SU-DHL-6 (cell line): Measurements from ENCODE around the gene RUVBL1.

ENCODE experiments used
- H2AFZ ChIP-seq: fragments of 200-600 bp; sonication (generic); 2 replicates; pipeline ENCODE4 v1.6.1; 2014; ENCODE audit warnings: low read depth, mild to moderate bottlenecking, moderate library complexity, mixed read lengths, antibody characterized with exemption, low read length; ENCODE audit not compliant: severe bottlenecking
- H3F3A ChIP-seq: fragments of 200-600 bp; shearing (Covaris generic); 2 replicates; pipeline ENCODE4 v1.6.0; 2016; ENCODE audit warnings: antibody characterized with exemption, mild to moderate bottlenecking; ENCODE audit not compliant: insufficient read depth
- H3K27ac ChIP-seq: fragments of 200-600 bp; sonication (generic); 2 replicates; pipeline ENCODE4 v1.5.1; 2016; ENCODE audit warnings: low read depth, mild to moderate bottlenecking, low read length, moderate library complexity, mixed read lengths
- H3K27me3 ChIP-seq: fragments of 200-600 bp; sonication (generic), shearing (Covaris generic); 2 replicates; pipeline ENCODE4 v1.6.0; 2014; ENCODE audit warnings: mild to moderate bottlenecking, low read length
- H3K36me3 ChIP-seq: fragments of 200-600 bp; sonication (generic); 2 replicates; pipeline ENCODE4 v1.6.1; 2014; ENCODE audit warnings: mild to moderate bottlenecking, low read length, mixed read lengths
- H3K4me2 ChIP-seq: fragments of 300-600, 200-600 bp; shearing (Covaris generic), sonication (generic); 2 replicates; pipeline ENCODE4 v1.6.0; 2014; ENCODE audit warnings: low read length, low read depth, mild to moderate bottlenecking; ENCODE audit not compliant: poor library complexity, severe bottlenecking
- H3K4me3 ChIP-seq: fragments of 200-600 bp; sonication (generic); 2 replicates; pipeline ENCODE4 v1.5.1; 2014; ENCODE audit warnings: antibody characterized with exemption, low read length, mild to moderate bottlenecking, mixed read lengths; ENCODE audit not compliant: insufficient read depth, poor library complexity, severe bottlenecking
- H3K79me2 ChIP-seq: fragments of 200-600 bp; sonication (generic); 2 replicates; pipeline ENCODE4 v1.6.1; 2014; ENCODE audit warnings: mild to moderate bottlenecking, low read length, moderate library complexity; ENCODE audit not compliant: insufficient read depth
- H3K9ac ChIP-seq: fragments of 200-600 bp; sonication (generic); 2 replicates; pipeline ENCODE4 v1.7.0; 2014; ENCODE audit warnings: mild to moderate bottlenecking, low read length
- H3K9me2 ChIP-seq: fragments of 200-600 bp; sonication (generic); replicated peaks from 2 replicates; pipeline ENCODE4 v1.6.1; 2014; ENCODE audit warnings: low read length; ENCODE audit not compliant: insufficient read depth
- H3K9me3 ChIP-seq: fragments of 200-600 bp; sonication (generic); 2 replicates; pipeline ENCODE4 v1.6.1; 2014; ENCODE audit warnings: low read length, mixed read lengths; ENCODE audit not compliant: insufficient read depth
- H4K20me1 ChIP-seq: fragments of 200-600 bp; sonication (generic); 2 replicates; pipeline ENCODE4 v1.6.1; 2014; ENCODE audit warnings: low read depth, mild to moderate bottlenecking, antibody characterized with exemption, low read length, moderate library complexity, mixed read lengths
- CTCF ChIP-seq: fragments of 200-600 bp; sonication (generic); IDR thresholded peaks from one replicate; pipeline ENCODE4 v1.5.1; 2017; ENCODE audit warnings: antibody characterized with exemption, mild to moderate bottlenecking, low read length, moderate library complexity; ENCODE audit not compliant: insufficient read depth, poor library complexity, severe bottlenecking
- EZH2phosphoT487 ChIP-seq: fragments of 200-600 bp; sonication (generic), shearing (Covaris generic); conservative IDR thresholded peaks from 2 replicates; pipeline ENCODE4 v1.6.1; 2018; ENCODE audit warnings: mild to moderate bottlenecking, antibody characterized with exemption, low read length, moderate library complexity, mixed read lengths

RUVBL1 gene

GRCh38 chr3:128123538-128124368, at the start of gene RUVBL1:
TSS of gene RUVBL1 (minus strand) at chr3:128123812. CDS start at chr3:128123724, 88 bp downstream.
- Histone ChIP-seq H3K27ac (peak within 1 kb of the TSS; percentile 19; the same call in 1 of the 2 replicates), H3K9me2 (no peaks in the 10 kb centered on the region), H3K4me3 (peak within 1 kb of the TSS; percentile 89), H2AFZ (peak within 1 kb of the TSS; percentile 87), H3K9me3 (no peaks in the 10 kb centered on the region), H3K79me2 (peaks cover 25% of the 10 kb centered on the region), H3F3A (peaks cover 10% of the 10 kb centered on the region; the same call in 1 of the 2 replicates), H3K27me3 (no peaks in the 10 kb centered on the region), H3K4me2 (peak within 1 kb of the TSS; percentile 88), H4K20me1 (no peaks in the 10 kb centered on the region), H3K36me3 (no peaks in the 10 kb centered on the region), H3K9ac (peak within 1 kb of the TSS; percentile 92)
- TF ChIP-seq CTCF, result no peak
- no peak for TF ChIP-seq EZH2phosphoT487

DNA sequence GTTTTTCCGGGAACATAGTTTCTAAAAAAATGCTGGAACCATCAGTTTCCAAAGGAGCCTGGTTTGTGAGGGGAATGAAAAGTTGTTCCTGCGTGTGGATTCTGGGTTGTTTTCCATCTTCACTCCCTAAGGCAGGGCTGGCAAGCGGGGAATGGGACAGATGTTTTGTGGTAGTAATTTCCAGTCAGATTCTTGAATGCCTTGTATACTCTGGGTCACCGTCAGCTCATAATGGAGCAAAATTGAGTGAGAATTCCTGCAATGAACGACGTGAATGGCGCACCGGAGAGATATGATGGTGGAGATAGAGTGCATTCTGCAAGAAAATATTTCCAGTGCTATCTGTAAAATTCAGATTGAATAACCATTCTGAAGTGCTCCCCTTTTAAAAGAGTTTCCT, 49.6 kb upstream of the RUVBL1 start:
- no peaks in the 10 kb centered on the region; the same call in 1 of the 2 replicates for H4K20me1 ChIP-seq
- no peak overlapping the region for H3K9ac ChIP-seq
- no peaks in the 10 kb centered on the region for H3K36me3 ChIP-seq
- no peak for TF ChIP-seq EZH2phosphoT487
- H3K27me3 ChIP-seq, result no peaks in the 10 kb centered on the region
- no peaks in the 10 kb centered on the region for H3K9me3 ChIP-seq
- H3K4me3 ChIP-seq, result no peak overlapping the region
- no peak overlapping the region for H3K27ac ChIP-seq
- H3K9me2 ChIP-seq, result no peaks in the 10 kb centered on the region
- no peaks in the 10 kb centered on the region for H3F3A ChIP-seq
- peaks cover 33% of the 10 kb centered on the region for H3K79me2 ChIP-seq
- no peak overlapping the region for H3K4me2 ChIP-seq
- no peak overlapping the region for H2AFZ ChIP-seq

DNA sequence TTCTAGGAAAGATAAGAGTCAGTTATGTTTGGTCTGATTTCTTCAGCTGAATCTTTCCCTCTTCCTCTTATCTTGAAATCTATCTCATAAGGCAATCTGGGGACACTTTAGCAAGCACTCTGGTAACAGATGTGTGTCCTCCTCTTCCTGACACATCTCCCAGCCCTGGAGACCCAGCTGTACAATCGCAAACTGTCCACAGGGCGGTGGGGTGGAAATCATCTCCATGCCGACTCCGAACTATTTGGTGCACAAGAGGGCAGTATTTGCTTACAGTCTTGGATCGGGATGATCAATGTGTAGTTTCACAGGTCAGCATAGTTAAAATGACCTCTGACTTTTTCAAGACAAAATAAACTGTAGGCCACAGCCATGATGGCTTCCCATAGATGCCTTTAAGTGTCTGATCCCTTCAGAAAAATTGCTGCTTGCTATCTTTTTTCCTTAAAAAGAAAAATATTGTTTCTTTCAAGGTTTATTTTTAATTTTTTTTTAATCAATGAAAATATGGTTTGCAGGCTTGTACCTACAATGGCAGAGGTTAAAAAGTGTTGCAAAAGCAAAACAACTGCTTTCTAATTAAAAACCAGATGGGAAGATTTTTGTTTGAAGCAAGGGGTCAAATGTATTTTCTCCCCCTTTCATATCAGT, 47.4 kb upstream of the RUVBL1 start:
- no peak overlapping the region for H3K27ac ChIP-seq
- H3K79me2 ChIP-seq, result peaks cover 33% of the 10 kb centered on the region
- no peak overlapping the region for H2AFZ ChIP-seq

More for the DNA sequence above, 47.4 kb upstream of the RUVBL1 start:
- H3F3A ChIP-seq, result no peaks in the 10 kb centered on the region
- H3K36me3 ChIP-seq, result no peaks in the 10 kb centered on the region
- H3K9ac ChIP-seq, result no peak overlapping the region
- no peak overlapping the region for H3K4me3 ChIP-seq
- no peaks in the 10 kb centered on the region for H3K9me3 ChIP-seq
- no peaks in the 10 kb centered on the region for H4K20me1 ChIP-seq
- H3K9me2 ChIP-seq, result no peaks in the 10 kb centered on the region
- H3K27me3 ChIP-seq, result no peaks in the 10 kb centered on the region
- H3K4me2 ChIP-seq, result no peak overlapping the region
- TF ChIP-seq EZH2phosphoT487, result no peak
- no peak for TF ChIP-seq CTCF
